ENCODE data around the gene UCP2. TPM values are rescaled to one million over a fixed set of nuclear protein-coding genes. Genes with fewer than 3 reads are reported as not detected.

Gene UCP2
- polyA plus RNA-seq, 3 donors from 2014 or later, result 1,092 to 2,060 (median 1,799) TPM

DNA sequence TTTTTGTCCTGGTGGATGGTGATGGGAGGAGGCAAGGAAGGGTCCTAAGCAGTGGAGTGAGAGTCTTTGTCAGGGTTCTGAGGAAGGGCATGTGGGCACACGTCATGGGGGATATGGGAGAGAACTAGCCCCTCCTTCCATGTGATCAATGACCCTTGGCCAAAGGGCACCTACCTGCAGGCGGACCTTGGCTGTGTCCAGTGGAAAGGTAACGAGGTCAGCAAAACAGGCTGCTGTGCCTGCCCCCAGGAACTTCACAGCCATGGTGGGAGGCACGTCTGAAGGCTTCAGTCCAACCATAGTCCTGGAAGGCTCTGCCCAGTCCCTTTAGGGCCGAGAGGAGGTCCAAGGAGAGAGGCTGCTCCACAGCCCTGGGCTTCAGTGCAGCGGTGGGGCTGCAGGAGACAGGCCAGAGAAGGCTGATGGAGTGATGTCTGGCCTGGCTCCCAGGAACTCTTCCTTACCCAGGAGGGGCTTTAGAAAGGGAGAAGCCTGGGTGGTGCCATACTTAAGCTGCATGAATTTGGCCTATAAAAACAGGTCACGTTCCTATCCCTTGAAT lies 24.2 kb upstream of the UCP2 start:
- Mint-ChIP-seq H3K4me3 (peak overlapping the region in 1 of 5 donors; percentile 31), H3K36me3 (peaks cover 0 to 21% (median 19%) of the 10 kb centered on the region in 3 donors), H3K9me3 (no peaks in the 10 kb centered on the region), H3K27me3 (ENCODE audit: low read depth in 3 of 3) (peaks cover 0 to 5% (median 4%) of the 10 kb centered on the region in 3 donors), H3K27ac (peak overlapping the region; percentile 51 to 96 (median 82)), H3K4me1 (peaks cover 93 to 94% of the 10 kb centered on the region in 2 donors)
- no peak for DNase-seq

GRCh38 chr11:74005721-74006517 lies 23.3 kb upstream of the UCP2 start:
- peaks cover 4 to 28% (median 21%) of the 10 kb centered on the region in 3 donors for H3K36me3 Mint-ChIP-seq
- H3K9me3 Mint-ChIP-seq, result no peaks in the 10 kb centered on the region
- DNase-seq, result no peak
- H3K4me3 Mint-ChIP-seq, result peak overlapping the region; percentile 76 to 92 (median 83)
- peaks cover 0 to 7% (median 5%) of the 10 kb centered on the region in 3 donors for H3K27me3 Mint-ChIP-seq (ENCODE audit: low read depth in 3 of 3)
- peak overlapping the region; percentile 93 to 98 (median 96) for H3K27ac Mint-ChIP-seq
- H3K4me1 Mint-ChIP-seq, result peaks cover 93 to 94% of the 10 kb centered on the region in 2 donors

DNA sequence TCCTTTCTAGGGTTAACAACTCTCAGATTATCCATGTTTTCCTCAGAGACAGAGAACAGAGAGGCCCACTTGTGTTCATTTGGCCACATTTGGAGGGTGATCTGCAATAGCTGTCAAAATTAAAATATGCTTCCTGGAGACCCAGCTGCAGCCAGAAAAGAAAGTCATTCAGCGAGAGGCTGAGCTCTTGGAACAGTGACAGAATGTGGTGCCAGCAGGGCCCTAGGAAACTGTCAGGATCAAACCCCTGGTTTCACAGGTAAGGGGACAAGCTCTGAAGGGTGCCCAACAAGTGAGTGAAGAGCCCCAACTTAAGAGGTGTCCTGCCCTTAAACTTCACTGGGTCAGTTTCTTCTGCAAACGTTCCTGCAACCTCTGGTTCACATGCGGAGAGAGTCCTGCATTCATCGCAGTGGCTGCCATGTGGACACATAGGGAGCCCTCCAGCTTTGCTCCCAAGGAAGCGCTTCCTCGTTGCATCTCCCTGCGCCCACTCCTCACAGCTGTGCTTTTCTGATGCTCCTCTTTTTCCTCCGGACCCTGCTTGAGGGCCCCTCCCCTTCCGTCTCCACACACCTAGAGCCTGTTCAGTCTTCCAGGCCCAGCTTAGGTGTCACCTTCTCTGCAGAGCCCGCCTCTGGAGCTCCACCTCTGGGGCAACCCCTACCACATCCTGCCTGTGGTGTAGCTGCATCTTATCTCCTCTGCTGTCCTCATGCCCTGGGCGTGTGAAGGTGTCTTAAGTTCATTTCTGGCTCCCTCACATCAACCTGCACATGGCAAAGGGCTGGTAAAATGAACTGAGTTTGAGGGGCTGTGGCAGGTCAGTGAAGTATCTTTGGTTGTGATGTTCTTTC lies 22.3 kb upstream of the UCP2 start:
- H3K27me3 Mint-ChIP-seq (ENCODE audit: low read depth in 3 of 3), result peaks cover 0 to 7% (median 5%) of the 10 kb centered on the region in 3 donors
- H3K36me3 Mint-ChIP-seq, result peaks cover 4 to 26% (median 24%) of the 10 kb centered on the region in 3 donors
- no peaks in the 10 kb centered on the region for H3K9me3 Mint-ChIP-seq
- peak; percentile 80 to 85 (median 84) for DNase-seq
- H3K4me3 Mint-ChIP-seq, result peak overlapping the region; percentile 76 to 92 (median 83)
- peaks cover 90 to 94% of the 10 kb centered on the region in 2 donors for H3K4me1 Mint-ChIP-seq
- peak overlapping the region; percentile 93 to 98 (median 96) for H3K27ac Mint-ChIP-seq

DNA sequence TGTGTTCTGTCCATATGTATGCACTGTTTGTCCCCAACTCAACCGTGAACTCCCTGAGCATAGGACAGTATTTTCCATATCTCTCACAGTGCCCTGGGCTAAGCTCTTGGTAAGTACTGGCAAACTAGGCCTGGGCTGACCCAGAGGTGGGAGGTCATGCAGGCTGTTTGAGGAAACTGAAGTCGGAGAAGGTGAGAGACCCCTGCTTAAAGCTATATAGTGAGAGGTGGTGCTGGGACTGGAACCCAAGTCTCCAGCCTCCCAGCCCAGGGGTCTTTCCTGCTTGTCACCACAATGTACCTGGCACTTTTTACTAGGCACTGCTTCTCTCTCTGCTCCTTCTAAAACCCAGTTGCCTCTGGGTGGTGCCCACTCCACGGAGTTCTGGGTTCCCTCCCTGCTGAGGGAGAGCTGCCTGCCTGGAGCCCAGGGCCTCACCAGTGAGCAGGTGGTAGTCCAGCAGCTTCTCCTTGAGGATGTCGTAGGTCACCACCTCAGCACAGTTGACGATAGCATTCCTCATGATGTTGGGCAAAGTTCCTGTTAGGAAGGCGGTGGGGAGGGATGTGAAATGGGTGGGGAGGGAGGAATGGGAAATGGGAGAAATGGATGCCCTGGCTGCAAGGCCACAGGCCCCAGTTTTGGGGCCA lies 21.5 kb upstream of the UCP2 start:
- H3K36me3 Mint-ChIP-seq, result peaks cover 4 to 30% (median 25%) of the 10 kb centered on the region in 3 donors
- no peaks in the 10 kb centered on the region for H3K9me3 Mint-ChIP-seq
- no peak for DNase-seq
- H3K4me1 Mint-ChIP-seq, result peaks cover 93 to 95% of the 10 kb centered on the region in 2 donors
- peaks cover 0 to 9% (median 5%) of the 10 kb centered on the region in 3 donors for H3K27me3 Mint-ChIP-seq (ENCODE audit: low read depth in 3 of 3)
- peak overlapping the region; percentile 93 to 98 (median 96) for H3K27ac Mint-ChIP-seq
- H3K4me3 Mint-ChIP-seq, result peak overlapping the region; percentile 30 to 92 (median 54)

- Mint-ChIP-seq H3K36me3 (peaks cover 4 to 30% (median 26%) of the 10 kb centered on the region in 3 donors), H3K9me3 (no peaks in the 10 kb centered on the region), H3K27me3 (ENCODE audit: low read depth in 3 of 3) (peaks cover 0 to 9% (median 6%) of the 10 kb centered on the region in 3 donors), H3K4me3 (peak overlapping the region in 3 of 5 donors; percentile 12 to 32 (median 18)), H3K4me1 (peaks cover 79 to 85% of the 10 kb centered on the region in 2 donors), H3K27ac (peak overlapping the region; percentile 95 to 98 (median 96))
- DNase-seq, result no peak
Observed at GRCh38 chr11:74002832-74003231, 20.2 kb upstream of the UCP2 start.

DNA sequence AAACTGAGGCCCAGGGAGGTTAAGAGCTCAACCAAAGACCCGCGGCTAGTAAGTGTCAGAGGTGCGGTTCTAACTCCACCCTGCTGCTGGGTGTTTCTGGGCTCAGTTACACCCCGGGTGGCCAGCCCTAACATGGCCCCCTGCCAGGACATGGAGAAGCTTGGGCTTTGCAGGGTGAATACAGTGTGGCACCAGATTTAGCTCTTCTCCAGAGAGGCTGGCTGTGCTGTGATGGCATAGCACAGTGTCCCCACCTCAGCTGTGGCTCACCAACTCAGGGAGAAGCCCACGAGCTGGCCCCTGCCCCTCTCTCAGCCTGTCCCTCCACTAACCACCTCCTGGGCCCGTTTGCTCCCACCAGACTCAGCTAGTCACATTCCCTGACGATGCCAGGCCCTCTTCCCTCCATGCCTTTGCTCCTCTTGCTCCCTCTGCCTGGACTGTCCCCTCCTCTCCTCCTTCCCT lies 19.2 kb upstream of the UCP2 start:
- H3K4me1 Mint-ChIP-seq, result peaks cover 80 to 88% of the 10 kb centered on the region in 2 donors
- peak overlapping the region; percentile 95 to 98 (median 96) for H3K27ac Mint-ChIP-seq
- H3K36me3 Mint-ChIP-seq, result peaks cover 4 to 30% (median 26%) of the 10 kb centered on the region in 3 donors
- peak; percentile 55 to 73 (median 57) for DNase-seq
- H3K27me3 Mint-ChIP-seq (ENCODE audit: low read depth in 3 of 3), result peaks cover 3 to 9% (median 6%) of the 10 kb centered on the region in 3 donors
- peak overlapping the region; percentile 48 to 83 (median 65) for H3K4me3 Mint-ChIP-seq
- H3K9me3 Mint-ChIP-seq, result no peaks in the 10 kb centered on the region

- no peak for DNase-seq
- peaks cover 4 to 30% (median 26%) of the 10 kb centered on the region in 3 donors for H3K36me3 Mint-ChIP-seq
- H3K4me3 Mint-ChIP-seq, result peak overlapping the region in 4 of 5 donors; percentile 64 to 83 (median 72)
- peak overlapping the region; percentile 95 to 98 (median 96) for H3K27ac Mint-ChIP-seq
- H3K9me3 Mint-ChIP-seq, result no peaks in the 10 kb centered on the region
- peaks cover 80 to 88% of the 10 kb centered on the region in 2 donors for H3K4me1 Mint-ChIP-seq
- peaks cover 7 to 9% (median 9%) of the 10 kb centered on the region in 3 donors for H3K27me3 Mint-ChIP-seq (ENCODE audit: low read depth in 3 of 3)
Observed at GRCh38 chr11:74000307-74001133, 17.9 kb upstream of the UCP2 start.

DNA sequence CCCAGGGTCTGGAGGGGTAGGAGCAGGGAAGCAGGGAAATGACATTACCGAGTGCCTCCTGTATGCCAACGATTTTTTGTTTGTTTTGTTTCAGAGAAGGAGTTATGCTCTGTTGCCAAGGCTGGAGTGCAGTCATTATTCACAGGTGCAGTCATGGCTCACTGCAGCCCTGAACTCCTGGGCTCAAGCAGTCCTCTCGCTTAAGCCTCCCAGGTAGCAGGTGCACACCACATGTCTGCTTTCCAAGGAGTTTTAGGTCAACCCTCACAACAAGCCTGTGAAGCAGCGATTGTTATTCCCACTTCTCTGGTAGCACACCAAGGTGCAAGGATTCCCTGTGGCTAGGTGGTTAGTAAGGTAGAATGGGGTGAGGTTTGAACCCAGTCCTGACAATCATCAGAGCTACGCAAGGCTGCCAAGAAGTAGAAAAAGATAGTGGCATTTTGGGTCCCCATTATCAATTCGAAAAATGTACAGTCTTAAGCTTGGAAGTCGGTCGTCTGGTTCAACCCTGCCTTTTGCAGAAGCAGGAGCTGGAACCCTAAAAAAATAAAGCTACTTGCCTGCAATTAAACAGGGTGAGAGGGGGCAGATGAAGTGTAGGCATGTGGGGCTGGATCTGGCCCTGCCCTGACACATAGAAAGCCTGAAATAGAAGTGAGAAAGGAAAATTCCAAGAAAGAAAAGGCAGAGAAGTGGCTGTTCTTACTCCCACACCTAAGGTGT lies 17.1 kb upstream of the UCP2 start:
- Mint-ChIP-seq H3K4me3 (peak overlapping the region in 4 of 5 donors; percentile 13 to 53 (median 26)), H3K36me3 (peaks cover 4 to 30% (median 22%) of the 10 kb centered on the region in 3 donors), H3K4me1 (peaks cover 80 to 88% of the 10 kb centered on the region in 2 donors), H3K27me3 (ENCODE audit: low read depth in 3 of 3) (peaks cover 7 to 9% (median 8%) of the 10 kb centered on the region in 3 donors), H3K9me3 (no peaks in the 10 kb centered on the region), H3K27ac (peak overlapping the region; percentile 53 to 96 (median 70))
- no peak for DNase-seq

GRCh38 chr11:73998846-73999575 lies 16.4 kb upstream of the UCP2 start:
- H3K27ac Mint-ChIP-seq, result peak overlapping the region; percentile 40 to 97 (median 74)
- no peak for DNase-seq
- H3K4me3 Mint-ChIP-seq, result peak overlapping the region in 3 of 5 donors; percentile 3 to 53 (median 34)
- peaks cover 78 to 86% of the 10 kb centered on the region in 2 donors for H3K4me1 Mint-ChIP-seq
- peaks cover 7 to 8% (median 7%) of the 10 kb centered on the region in 3 donors for H3K27me3 Mint-ChIP-seq (ENCODE audit: low read depth in 3 of 3)
- no peaks in the 10 kb centered on the region for H3K9me3 Mint-ChIP-seq
- peaks cover 4 to 30% (median 22%) of the 10 kb centered on the region in 3 donors for H3K36me3 Mint-ChIP-seq

GRCh38 chr11:73997120-73997770 lies 14.6 kb upstream of the UCP2 start:
- Mint-ChIP-seq H3K36me3 (peaks cover 4 to 19% (median 16%) of the 10 kb centered on the region in 3 donors), H3K4me1 (peaks cover 63 to 75% of the 10 kb centered on the region in 2 donors), H3K9me3 (no peaks in the 10 kb centered on the region), H3K27ac (peak overlapping the region; percentile 85 to 99 (median 97)), H3K27me3 (ENCODE audit: low read depth in 3 of 3) (peaks cover 7 to 8% (median 7%) of the 10 kb centered on the region in 3 donors), H3K4me3 (peak overlapping the region in 4 of 5 donors; percentile 33 to 60 (median 43))
- no peak for DNase-seq
